H1 (cell line): ENCODE measurements around the gene DLG4. TPM values are rescaled to one million over a fixed set of nuclear protein-coding genes. Genes with fewer than 3 reads are reported as not detected.

ENCODE experiments used
- CHD7 ChIP-seq: fragments of 300-600 bp; sonication (generic); IDR thresholded peaks from 2 replicates; pipeline ENCODE4 v1.7.1; 2012; ENCODE audit warnings: low read length, moderate library complexity, mild to moderate bottlenecking, inconsistent platforms; ENCODE audit not compliant: insufficient replicate concordance
- JUND ChIP-seq: IDR thresholded peaks from 2 replicates; pipeline ENCODE4 v1.6.1; 2011; ENCODE audit warnings: mild to moderate bottlenecking, improper control_type of control experiment, low read length
- PHF8 ChIP-seq: fragments of 200-600 bp; sonication (generic); conservative IDR thresholded peaks from 2 replicates; pipeline ENCODE4 v1.7.1; 2012; ENCODE audit warnings: low read depth, mild to moderate bottlenecking, inconsistent platforms, low read length, moderate library complexity
- RAD21 ChIP-seq, 2 experiments: IDR thresholded peaks in 1 of 2; conservative IDR thresholded peaks in 1 of 2; 2 replicates each; pipeline ENCODE4 v1.6.1; 2011; ENCODE audit warnings: low read depth in 2 of 2, low read length in 2 of 2, improper control_type of control experiment in 1 of 2, inconsistent platforms in 1 of 2, mild to moderate bottlenecking in 1 of 2, moderate library complexity in 1 of 2
- YY1 ChIP-seq: IDR thresholded peaks from 2 replicates; pipeline ENCODE4 v1.6.1; 2011; ENCODE audit warnings: low read depth, mild to moderate bottlenecking, low read length
- polyA plus RNA-seq, 7 experiments: library from polyadenylated mRNA; depleted of rRNA in 3 of 7; stranded (reverse) in 5 of 7; unstranded in 2 of 7; fragments of >200 nt in 5 of 7; fragments of 200-250 nt in 2 of 7; gene quantifications; 1 replicate in 5 of 7; 2 replicates in 1 of 7; 4 replicates in 1 of 7; pipeline versions ENCODE4 v1.2.1 to v1.2.3, GENCODE V29; 2011 to 2013; ENCODE audit warnings: missing spikeins in 2 of 7, mixed read lengths in 2 of 7
- total RNA-seq: library from RNA; stranded (reverse); fragmentation: NEBNext Ultra II Directional; extraction: Animal tissue kit (Norgen Biotek cat#: 25700); gene quantifications from 2 replicates; pipeline ENCODE4 v1.2.1, GENCODE V29; 2021

DLG4 gene
- total and polyA plus RNA-seq, 2 of the 8 experiments (the other 6 are each of a cell fraction or from before 2014, with no cell fraction given) = 18.9 to 45.9 TPM

- TF ChIP-seq RAD21 (IDR thresholded peaks at IDR 0.05 in 1 of 2, conservative IDR thresholded peaks at IDR 0.05 in 1 of 2; ENCODE audit: low read depth in 2 of 2, low read length in 2 of 2) (no peak), PHF8 (no peak), JUND (no peak), CHD7 (no peak), YY1 (no peak)
These were observed 52.8 kb downstream of the DLG4 start (continued) for GRCh38 chr17:7166873-7167272.
